Transverse colon (tissue), 3 donors: Measurements from ENCODE around the gene EGR1.

Experiments
- POLR2A ChIP-seq: fragments of 450-650 bp; IDR thresholded peaks from one replicate; pipeline ENCODE4 v1.6.1; 2016; ENCODE audit warnings: antibody characterized with exemption, mild to moderate bottlenecking, moderate library complexity
- TF ChIP-seq, protein P1 (sequence below), 5 experiments: fragments of 200-600 bp in 3 of 5; fragments of 450-650 bp in 2 of 5; sonication (generic) in 3 of 5; IDR thresholded peaks; 1 replicate in 2 of 5; 2 replicates in 3 of 5; pipeline ENCODE4 v1.5.1; 2016 to 2017; ENCODE audit warnings: antibody characterized with exemption in 5 of 5, inconsistent platforms in 3 of 5, mild to moderate bottlenecking in 2 of 5, moderate library complexity in 1 of 5

DNA sequence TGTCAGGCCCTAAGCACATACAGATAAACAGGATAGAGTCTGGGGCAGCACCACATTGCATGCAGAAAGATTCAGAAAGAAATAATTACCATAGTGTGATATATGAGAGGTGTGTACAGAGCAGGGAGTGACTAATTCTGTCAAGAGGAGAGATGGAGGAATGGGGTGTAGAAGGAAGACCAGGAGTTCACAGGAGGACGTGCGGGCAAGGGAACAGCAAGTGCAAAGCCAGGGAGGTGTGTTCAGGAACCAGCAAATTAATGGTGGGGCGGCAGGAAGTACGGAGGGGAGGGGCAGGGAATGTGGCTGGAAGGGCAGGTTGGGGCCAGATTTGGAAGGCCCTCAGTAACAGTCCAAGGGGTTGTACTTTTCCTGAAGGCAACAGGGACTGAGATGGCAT is 17.4 kb downstream of the EGR1 start:
- TF ChIP-seq, protein P1, sequence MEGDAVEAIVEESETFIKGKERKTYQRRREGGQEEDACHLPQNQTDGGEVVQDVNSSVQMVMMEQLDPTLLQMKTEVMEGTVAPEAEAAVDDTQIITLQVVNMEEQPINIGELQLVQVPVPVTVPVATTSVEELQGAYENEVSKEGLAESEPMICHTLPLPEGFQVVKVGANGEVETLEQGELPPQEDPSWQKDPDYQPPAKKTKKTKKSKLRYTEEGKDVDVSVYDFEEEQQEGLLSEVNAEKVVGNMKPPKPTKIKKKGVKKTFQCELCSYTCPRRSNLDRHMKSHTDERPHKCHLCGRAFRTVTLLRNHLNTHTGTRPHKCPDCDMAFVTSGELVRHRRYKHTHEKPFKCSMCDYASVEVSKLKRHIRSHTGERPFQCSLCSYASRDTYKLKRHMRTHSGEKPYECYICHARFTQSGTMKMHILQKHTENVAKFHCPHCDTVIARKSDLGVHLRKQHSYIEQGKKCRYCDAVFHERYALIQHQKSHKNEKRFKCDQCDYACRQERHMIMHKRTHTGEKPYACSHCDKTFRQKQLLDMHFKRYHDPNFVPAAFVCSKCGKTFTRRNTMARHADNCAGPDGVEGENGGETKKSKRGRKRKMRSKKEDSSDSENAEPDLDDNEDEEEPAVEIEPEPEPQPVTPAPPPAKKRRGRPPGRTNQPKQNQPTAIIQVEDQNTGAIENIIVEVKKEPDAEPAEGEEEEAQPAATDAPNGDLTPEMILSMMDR (IDR thresholded peaks at IDR 0.05), result no peak
- no peak for TF ChIP-seq POLR2A
